Upper lobe of left lung (tissue), 6 donors: ENCODE data around the gene ODAD4. TPM values are rescaled to one million over a fixed set of nuclear protein-coding genes. Genes with fewer than 3 reads are reported as not detected.

ENCODE experiments used
- ATAC-seq, 2 donors: fragments of 200-7000 bp; cut with Tn5 transposase; one replicate each; pipeline ENCODE4 v1.9.1; 2022; ENCODE audit warnings: mild to moderate bottlenecking in 2 of 2, moderate library complexity in 2 of 2; ENCODE audit not compliant: low FRiP score in 2 of 2
- DNase-seq, 2 donors: peaks; one replicate each; pipeline ENCODE4 v3.0.0-alpha.2; 2019 to 2020
- H3K27ac ChIP-seq, 4 donors: fragments of 200-600 bp; sonication (generic); one replicate each; pipeline ENCODE4 v1.5.1; 2016 to 2019
- H3K27me3 ChIP-seq, 4 donors: fragments of 200-600 bp; sonication (generic); one replicate each; pipeline ENCODE4 v1.5.1; 2017 to 2019
- H3K36me3 ChIP-seq, 4 donors: fragments of 200-600 bp; sonication (generic); one replicate each; pipeline ENCODE4 v1.5.1; 2016 to 2019
- H3K4me1 ChIP-seq, 4 donors: fragments of 200-600 bp; sonication (generic); one replicate each; pipeline ENCODE4 v1.5.1; 2018 to 2019
- H3K4me3 ChIP-seq, 4 donors: fragments of 200-600 bp; sonication (generic); one replicate each; pipeline ENCODE4 v1.5.1; 2017 to 2019; ENCODE audit warnings: mild to moderate bottlenecking in 2 of 4, moderate library complexity in 1 of 4
- H3K9me3 ChIP-seq, 4 donors: fragments of 200-600 bp; sonication (generic); one replicate each; pipeline ENCODE4 v1.5.1; 2018 to 2019
- EP300 ChIP-seq, 4 donors: sonication (generic); formaldehyde crosslinking; IDR thresholded peaks; one replicate each; pipeline ENCODE4 v1.5.1; 2017; ENCODE audit warnings: antibody characterized with exemption in 4 of 4, control low read depth in 2 of 4
- POLR2A ChIP-seq, 4 donors: fragments of 450-650 bp; IDR thresholded peaks; one replicate each; pipeline ENCODE4 v1.5.1; 2016 to 2017; ENCODE audit warnings: antibody characterized with exemption in 4 of 4, mild to moderate bottlenecking in 2 of 4
- POLR2AphosphoS5 ChIP-seq, 2 donors: sonication (generic); formaldehyde crosslinking; IDR thresholded peaks; one replicate each; pipeline ENCODE4 v1.5.1; 2017; ENCODE audit warnings: antibody characterized with exemption in 2 of 2
- WGBS, 2 donors: methylation state at CpG; one replicate each; pipeline ENCODE4 v1.1.5; 2017 to 2018; 5-methylcytosine and 5-hydroxymethylcytosine counted together
- total RNA-seq, 6 donors: library from RNA; depleted of rRNA in 4 of 6; stranded (reverse); fragments of >200 nt in 4 of 6; gene quantifications; one replicate each; pipeline versions ENCODE4 v1.1.0 to v1.2.1, GENCODE V29; 2016 to 2021
- TF ChIP-seq, protein P1 (sequence below), 6 experiments: fragments of 450-650 bp in 4 of 6; fragments of 200-600 bp in 2 of 6; sonication (generic) in 2 of 6; IDR thresholded peaks; one replicate each; pipeline ENCODE4 v1.5.1; 2016 to 2019; ENCODE audit warnings: antibody characterized with exemption in 6 of 6
- donor health status: DM: no; HTN: no; CAD: no; lungs with moderate emphysema.
- donor health status: DM: no; HTN: yes; CAD: no; lungs with severe emphysema.

Gene ODAD4
- total RNA-seq, 6 donors from 2014 or later = 1.2 to 16.9 (median 4.8) TPM

DNA sequence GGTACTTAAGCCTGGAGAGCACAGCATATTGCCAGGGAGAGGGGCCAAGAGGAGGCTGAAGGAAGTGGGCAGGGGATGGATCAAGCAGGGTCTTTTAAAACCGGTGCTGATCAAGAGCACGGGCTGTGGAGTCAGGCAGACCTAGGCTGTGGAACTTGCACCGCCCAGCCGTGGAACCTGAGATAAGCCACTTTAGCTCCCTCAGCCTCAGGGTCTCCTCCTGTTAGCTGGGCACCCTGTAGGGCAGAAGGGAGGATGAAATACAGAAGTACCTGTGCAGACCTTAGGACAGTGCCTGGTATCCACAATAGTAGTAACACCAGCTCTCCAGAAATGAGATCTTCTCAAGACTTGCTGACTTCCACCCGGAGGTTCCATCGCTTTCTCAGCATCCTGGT is 9.3 kb downstream of the ODAD4 start:
- Histone ChIP-seq H3K27me3 (no peaks in the 10 kb centered on the region), H3K9me3 (no peaks in the 10 kb centered on the region), H3K4me1 (peaks cover 0 to 6% (median 0%) of the 10 kb centered on the region in 4 donors), H3K4me3 (no peak overlapping the region), H3K36me3 (no peaks in the 10 kb centered on the region), H3K27ac (no peak overlapping the region)
- TF ChIP-seq, protein P1, sequence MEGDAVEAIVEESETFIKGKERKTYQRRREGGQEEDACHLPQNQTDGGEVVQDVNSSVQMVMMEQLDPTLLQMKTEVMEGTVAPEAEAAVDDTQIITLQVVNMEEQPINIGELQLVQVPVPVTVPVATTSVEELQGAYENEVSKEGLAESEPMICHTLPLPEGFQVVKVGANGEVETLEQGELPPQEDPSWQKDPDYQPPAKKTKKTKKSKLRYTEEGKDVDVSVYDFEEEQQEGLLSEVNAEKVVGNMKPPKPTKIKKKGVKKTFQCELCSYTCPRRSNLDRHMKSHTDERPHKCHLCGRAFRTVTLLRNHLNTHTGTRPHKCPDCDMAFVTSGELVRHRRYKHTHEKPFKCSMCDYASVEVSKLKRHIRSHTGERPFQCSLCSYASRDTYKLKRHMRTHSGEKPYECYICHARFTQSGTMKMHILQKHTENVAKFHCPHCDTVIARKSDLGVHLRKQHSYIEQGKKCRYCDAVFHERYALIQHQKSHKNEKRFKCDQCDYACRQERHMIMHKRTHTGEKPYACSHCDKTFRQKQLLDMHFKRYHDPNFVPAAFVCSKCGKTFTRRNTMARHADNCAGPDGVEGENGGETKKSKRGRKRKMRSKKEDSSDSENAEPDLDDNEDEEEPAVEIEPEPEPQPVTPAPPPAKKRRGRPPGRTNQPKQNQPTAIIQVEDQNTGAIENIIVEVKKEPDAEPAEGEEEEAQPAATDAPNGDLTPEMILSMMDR (IDR thresholded peaks at IDR 0.05) = no peak
- no peak for TF ChIP-seq EP300 (IDR thresholded peaks at IDR 0.05)
- no peak for TF ChIP-seq POLR2A (IDR thresholded peaks at IDR 0.05)
- TF ChIP-seq POLR2AphosphoS5 (IDR thresholded peaks at IDR 0.05) = no peak
- no peak for DNase-seq
- WGBS, 2 donors = 88 to 94% methylated on average over 6 of the region's 6 CpGs
- ATAC-seq = no peak

DNA sequence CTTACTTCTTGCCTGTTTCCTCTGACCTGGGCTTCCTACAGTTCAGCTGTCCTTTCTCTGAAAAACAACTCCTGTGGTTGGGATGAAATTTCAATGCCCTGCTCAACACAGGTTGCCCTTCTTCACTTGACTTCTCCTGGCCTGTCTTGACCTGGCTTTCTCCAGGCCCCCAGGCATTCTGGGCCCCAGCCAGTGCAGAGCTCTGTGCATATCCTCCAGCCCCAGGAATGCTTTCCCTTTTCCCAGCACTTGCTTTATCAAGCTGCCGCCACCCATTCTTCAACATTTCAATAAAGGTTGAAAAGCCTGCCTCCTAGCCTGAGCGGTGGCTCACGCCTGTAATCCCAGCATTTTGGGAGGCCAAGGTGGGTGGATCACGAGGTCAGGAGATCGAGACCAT is 10.8 kb downstream of the ODAD4 start:
- TF ChIP-seq POLR2A (IDR thresholded peaks at IDR 0.05) (no peak), EP300 (IDR thresholded peaks at IDR 0.05) (no peak), POLR2AphosphoS5 (IDR thresholded peaks at IDR 0.05) (no peak)
- TF ChIP-seq, protein P1 (IDR thresholded peaks at IDR 0.05) = no peak
- ATAC-seq (no peak), DNase-seq (no peak)
- Histone ChIP-seq H3K27ac (no peak overlapping the region), H3K9me3 (no peaks in the 10 kb centered on the region), H3K4me1 (peaks cover 0 to 9% (median 0%) of the 10 kb centered on the region in 4 donors), H3K4me3 (no peak overlapping the region), H3K36me3 (no peaks in the 10 kb centered on the region), H3K27me3 (no peaks in the 10 kb centered on the region)
- 89 to 91% methylated on average over 5 of the region's 5 CpGs for WGBS, 2 donors

DNA sequence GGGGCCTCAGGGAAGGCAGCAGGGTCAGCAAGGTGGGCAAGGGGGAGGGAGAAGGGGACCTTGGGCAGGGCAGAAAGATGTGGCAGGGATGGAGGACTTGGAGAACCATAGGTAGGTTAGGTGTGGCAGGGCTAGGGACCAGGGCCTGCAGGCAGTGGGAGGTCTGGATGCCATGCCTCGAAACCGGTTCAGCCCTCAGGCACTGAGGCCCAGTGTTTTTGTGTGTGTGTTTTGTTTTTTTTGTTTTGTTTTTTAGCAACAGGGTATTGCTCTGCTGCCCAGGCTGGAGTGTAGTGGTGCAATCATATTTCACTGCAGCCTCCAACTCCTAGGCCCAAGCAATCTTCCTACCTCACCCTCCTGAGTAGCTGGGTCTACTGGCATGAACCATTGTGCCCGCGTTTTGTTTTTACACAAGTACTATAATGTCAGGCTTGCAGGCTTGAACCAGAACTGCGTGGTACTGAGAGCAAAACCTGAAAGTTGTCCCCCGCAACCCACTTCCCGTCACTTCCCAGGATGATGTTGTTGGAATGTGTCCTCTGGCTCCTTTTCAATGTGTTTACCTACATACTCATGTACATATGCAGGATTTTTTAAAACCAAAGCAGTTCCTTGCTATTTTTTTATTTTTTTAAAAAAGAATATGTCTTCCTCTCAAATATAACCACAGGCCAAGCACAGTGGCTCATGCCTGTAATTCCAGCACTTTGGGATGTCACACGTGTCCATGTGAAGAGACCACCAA is 12.4 kb downstream of the ODAD4 start:
- WGBS, 2 donors = 88 to 90% methylated on average over 8 of the region's 8 CpGs
- peak overlapping the region in 1 of 4 donors; percentile 61 for H3K27ac ChIP-seq
- ATAC-seq (no peak), DNase-seq (no peak)
- H3K4me1 ChIP-seq = peaks cover 0 to 9% (median 0%) of the 10 kb centered on the region in 4 donors
- H3K27me3 ChIP-seq = no peaks in the 10 kb centered on the region
- H3K9me3 ChIP-seq = no peaks in the 10 kb centered on the region
- H3K36me3 ChIP-seq = no peaks in the 10 kb centered on the region
- no peak overlapping the region for H3K4me3 ChIP-seq
- TF ChIP-seq POLR2AphosphoS5 (IDR thresholded peaks at IDR 0.05) (no peak), EP300 (IDR thresholded peaks at IDR 0.05) (no peak), POLR2A (IDR thresholded peaks at IDR 0.05) (no peak)
- TF ChIP-seq, protein P1 (IDR thresholded peaks at IDR 0.05) = no peak

DNA sequence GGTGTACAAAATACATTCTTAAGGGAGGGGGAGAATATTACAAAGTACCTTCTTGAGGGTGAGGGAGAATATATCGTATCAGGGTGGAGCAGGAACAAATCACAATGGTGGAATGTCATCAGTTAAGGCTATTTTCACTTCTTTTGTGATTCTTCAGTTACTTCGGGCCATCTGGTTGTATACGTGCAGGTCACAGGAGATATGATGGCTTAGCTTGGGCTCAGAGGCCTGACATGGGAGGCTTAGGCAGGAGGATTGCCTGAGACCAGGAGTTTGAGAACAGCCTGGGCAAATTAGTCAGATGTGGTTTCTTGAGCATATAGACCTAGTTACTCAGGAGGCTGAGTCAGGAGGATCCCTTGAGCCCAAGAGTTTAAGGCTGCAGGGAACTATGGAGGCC is 13.1 kb downstream of the ODAD4 start:
- peak overlapping the region in 2 of 4 donors; percentile 49 to 61 for H3K27ac ChIP-seq
- TF ChIP-seq POLR2AphosphoS5 (IDR thresholded peaks at IDR 0.05) (no peak), POLR2A (IDR thresholded peaks at IDR 0.05) (no peak), EP300 (IDR thresholded peaks at IDR 0.05) (no peak)
- TF ChIP-seq, protein P1 (IDR thresholded peaks at IDR 0.05) = no peak
- no peaks in the 10 kb centered on the region for H3K9me3 ChIP-seq
- H3K27me3 ChIP-seq = no peaks in the 10 kb centered on the region
- no peak overlapping the region for H3K4me3 ChIP-seq
- 84 to 91% methylated on average over 3 of the region's 3 CpGs for WGBS, 2 donors
- H3K4me1 ChIP-seq = peaks cover 0 to 9% (median 0%) of the 10 kb centered on the region in 4 donors
- ATAC-seq = no peak
- DNase-seq = no peak
- no peaks in the 10 kb centered on the region for H3K36me3 ChIP-seq

DNA sequence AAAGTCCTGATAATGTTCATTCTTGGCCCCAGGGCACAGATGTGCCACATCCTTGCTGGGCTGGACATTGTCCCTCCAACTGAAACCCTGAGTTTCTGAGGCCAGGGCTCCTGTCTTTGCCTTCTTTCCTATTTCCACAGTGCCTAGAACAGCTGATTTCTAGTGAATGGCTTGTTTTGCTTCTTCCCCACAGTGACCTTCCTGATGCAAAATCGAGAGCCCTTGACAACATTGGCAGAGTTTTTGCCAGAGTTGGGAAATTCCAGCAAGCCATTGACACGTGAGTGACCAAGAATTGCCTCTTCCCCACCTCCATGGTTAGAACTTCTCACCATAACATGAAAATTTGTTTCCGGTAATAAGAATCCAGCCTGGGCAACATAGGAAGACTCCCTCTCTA is 14.5 kb downstream of the ODAD4 start:
- peak overlapping the region in 2 of 4 donors; percentile 33 to 68 for H3K27ac ChIP-seq
- no peak for TF ChIP-seq POLR2A (IDR thresholded peaks at IDR 0.05)
- TF ChIP-seq EP300 (IDR thresholded peaks at IDR 0.05) = no peak
- no peak for TF ChIP-seq POLR2AphosphoS5 (IDR thresholded peaks at IDR 0.05)
- TF ChIP-seq, protein P1 (IDR thresholded peaks at IDR 0.05) = no peak
- ATAC-seq (no peak), DNase-seq (peak in 1 of 2 donors; percentile 53)
- H3K4me1 ChIP-seq = peaks cover 0 to 9% (median 0%) of the 10 kb centered on the region in 4 donors
- no peaks in the 10 kb centered on the region for H3K27me3 ChIP-seq
- H3K36me3 ChIP-seq = no peaks in the 10 kb centered on the region
- no peak overlapping the region for H3K4me3 ChIP-seq
- WGBS, 2 donors = 58 to 71% methylated on average over 3 of the region's 3 CpGs
- H3K9me3 ChIP-seq = no peaks in the 10 kb centered on the region
